Activated CD4-positive, alpha-beta T cell treated with anti-CD3 and anti-CD28 coated beads, Interleukin-10, Interleukin-2, amounts not matched to agents 100 ng/mL and 50 ng/mL, durations not matched to agents 16 hours and 8 hours (primary cell): Measurements from ENCODE around the gene VAT1.

Source experiments
- DNase-seq: peaks from one replicate; pipeline ENCODE4 v3.0.0-alpha.2; 2020

The VAT1 gene

GRCh38 chr17:42967925-42968324, 54.3 kb downstream of the VAT1 start:
- DNase-seq, result no peak
